Limb (tissue), 2 donors: ENCODE measurements around the gene TAS1R3.

Experiments used
- DNase-seq, 2 donors: peaks; one replicate each; pipeline ENCODE4 v3.0.0-alpha.2; 2016; ENCODE audit errors: extremely low spot score in 2 of 2

TAS1R3 gene

GRCh38 chr1:1322952-1323351 lies 8.1 kb upstream of the TAS1R3 start:
- DNase-seq = no peak

GRCh38 chr1:1324084-1324523 lies 7.0 kb upstream of the TAS1R3 start:
- no peak for DNase-seq

DNA sequence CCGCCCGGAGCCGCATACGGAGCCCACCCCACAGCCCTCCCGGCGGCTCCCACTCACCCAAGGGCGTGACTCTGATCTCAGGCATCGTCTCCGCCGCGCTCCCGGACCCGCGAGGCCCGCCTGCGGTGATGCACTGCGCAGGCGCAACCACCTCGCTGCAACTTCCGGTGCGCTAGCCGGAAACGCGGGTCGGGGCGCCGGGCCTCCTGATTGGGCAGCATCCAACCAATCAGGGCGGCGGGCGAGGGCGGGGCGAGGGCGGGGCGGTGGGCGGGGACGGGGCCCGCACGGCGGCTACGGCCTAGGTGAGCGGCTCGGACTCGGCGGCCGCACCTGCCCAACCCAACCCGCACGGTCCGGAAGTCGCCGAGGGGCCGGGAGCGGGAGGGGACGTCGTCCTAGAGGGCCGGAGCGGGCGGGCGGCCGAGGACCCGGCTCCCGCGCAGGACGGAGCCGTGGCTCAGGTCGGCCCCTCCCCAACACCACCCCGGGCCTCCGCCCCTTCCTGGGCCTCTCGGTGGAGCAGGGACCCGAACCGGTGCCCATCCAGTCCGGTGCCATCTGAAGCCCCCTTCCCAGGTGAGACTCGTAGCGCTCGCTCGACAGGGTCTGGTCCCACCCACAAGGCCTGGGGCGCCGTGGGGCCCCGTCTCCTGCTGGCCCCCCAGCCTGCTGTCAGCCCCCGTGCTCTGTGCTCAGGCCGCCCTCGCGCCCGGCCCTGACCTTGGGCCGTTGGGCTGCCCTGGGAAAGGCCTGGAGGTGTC lies 6.4 kb upstream of the TAS1R3 start, which contains the start of the genes CPTP and INTS11:
Gene CPTP, plus strand, starts transcription at position 279 of the 764 bp plus-strand sequence. CDS start 2,109 bp downstream, outside the sequence.
Gene INTS11, minus strand, starts transcription at position 137 of the 764 bp plus-strand sequence. Its CDS starts 52 bp downstream, at position 85.
- DNase-seq = peak; percentile 91 to 97

GRCh38 chr1:1325288-1326074 lies 5.6 kb upstream of the TAS1R3 start:
- DNase-seq = no peak

DNA sequence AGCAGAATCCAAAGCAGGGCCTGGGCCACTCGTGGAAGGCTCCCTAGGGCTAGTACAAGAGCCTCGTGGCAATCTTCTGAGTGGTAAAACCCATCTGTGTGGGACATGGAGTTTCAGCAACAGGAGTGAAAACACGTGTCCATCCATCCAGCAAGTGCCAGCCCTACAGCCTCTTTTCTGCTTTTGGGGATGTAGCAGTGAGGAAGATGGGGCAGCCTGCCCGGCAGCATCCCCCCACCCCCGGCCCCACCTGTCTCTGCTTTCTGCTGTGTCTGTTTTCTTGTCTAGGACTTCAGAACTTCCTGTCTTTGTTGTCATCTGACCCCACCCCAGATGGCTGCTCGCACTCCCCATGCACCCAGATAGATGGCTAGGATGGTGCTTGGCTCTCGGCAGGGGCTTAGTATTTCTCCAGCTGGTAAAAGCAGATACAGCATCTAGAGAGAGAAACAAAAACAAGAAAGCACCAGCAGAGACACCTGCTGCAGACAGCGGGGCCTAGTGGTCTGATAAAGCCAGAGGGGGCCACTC lies 4.9 kb upstream of the TAS1R3 start:
- no peak for DNase-seq

DNA sequence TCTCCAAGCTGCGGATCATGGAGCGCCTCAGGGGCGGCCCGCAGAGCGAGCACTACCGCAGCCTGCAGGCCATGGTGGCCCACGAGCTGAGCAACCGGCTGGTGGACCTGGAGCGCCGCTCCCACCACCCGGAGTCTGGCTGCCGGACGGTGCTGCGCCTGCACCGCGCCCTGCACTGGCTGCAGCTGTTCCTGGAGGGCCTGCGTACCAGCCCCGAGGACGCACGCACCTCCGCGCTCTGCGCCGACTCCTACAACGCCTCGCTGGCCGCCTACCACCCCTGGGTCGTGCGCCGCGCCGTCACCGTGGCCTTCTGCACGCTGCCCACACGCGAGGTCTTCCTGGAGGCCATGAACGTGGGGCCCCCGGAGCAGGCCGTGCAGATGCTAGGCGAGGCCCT lies 3.8 kb upstream of the TAS1R3 start:
- DNase-seq = no peak

DNA sequence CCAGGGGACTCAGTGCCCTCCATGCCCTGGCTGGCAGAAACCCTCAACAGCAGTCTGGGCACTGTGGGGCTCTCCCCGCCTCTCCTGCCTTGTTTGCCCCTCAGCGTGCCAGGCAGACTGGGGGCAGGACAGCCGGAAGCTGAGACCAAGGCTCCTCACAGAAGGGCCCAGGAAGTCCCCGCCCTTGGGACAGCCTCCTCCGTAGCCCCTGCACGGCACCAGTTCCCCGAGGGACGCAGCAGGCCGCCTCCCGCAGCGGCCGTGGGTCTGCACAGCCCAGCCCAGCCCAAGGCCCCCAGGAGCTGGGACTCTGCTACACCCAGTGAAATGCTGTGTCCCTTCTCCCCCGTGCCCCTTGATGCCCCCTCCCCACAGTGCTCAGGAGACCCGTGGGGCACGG lies 2.8 kb upstream of the TAS1R3 start:
- DNase-seq = no peak

- DNase-seq = no peak
Observed at GRCh38 chr1:1329304-1330210, 1.5 kb upstream of the TAS1R3 start.

DNA sequence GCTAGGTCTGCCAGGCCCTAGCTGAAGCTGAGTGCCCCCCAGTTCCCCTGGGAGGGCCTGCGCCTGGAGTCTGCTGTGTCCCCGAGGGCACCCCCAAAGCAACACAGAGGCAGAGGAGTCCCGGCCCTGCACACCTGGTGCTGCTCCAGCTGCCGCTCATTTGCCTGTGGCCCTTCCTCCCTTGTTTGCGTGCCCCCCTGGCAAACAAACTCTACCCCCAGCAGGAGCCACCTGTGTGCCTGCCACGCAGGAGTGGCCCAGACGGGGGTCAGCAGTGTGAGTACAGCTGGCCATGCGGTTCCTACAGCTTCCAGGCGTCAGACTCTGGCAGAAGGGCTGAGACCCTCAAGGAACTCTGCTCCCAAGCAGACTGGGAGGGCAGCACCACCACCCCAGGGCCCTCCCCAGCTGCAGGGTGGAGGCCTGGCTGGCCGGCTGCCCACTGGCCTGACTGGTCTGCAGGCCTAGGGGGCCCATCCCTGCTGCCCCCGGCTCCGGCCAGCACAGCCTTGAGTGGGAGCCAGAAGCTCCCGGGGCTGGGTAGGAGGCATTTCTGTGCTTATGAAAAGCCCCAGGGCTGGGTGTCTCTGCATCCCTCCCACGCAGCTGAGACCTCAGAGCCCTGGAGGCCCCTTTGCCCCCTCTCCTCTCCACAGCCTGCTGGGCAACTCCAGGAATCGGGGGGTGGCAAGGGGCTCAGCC lies 563 bp upstream of the TAS1R3 start:
- DNase-seq = no peak

- no peak for DNase-seq
Observed at GRCh38 chr1:1332031-1332755, 1.1 kb downstream of the TAS1R3 start.

DNA sequence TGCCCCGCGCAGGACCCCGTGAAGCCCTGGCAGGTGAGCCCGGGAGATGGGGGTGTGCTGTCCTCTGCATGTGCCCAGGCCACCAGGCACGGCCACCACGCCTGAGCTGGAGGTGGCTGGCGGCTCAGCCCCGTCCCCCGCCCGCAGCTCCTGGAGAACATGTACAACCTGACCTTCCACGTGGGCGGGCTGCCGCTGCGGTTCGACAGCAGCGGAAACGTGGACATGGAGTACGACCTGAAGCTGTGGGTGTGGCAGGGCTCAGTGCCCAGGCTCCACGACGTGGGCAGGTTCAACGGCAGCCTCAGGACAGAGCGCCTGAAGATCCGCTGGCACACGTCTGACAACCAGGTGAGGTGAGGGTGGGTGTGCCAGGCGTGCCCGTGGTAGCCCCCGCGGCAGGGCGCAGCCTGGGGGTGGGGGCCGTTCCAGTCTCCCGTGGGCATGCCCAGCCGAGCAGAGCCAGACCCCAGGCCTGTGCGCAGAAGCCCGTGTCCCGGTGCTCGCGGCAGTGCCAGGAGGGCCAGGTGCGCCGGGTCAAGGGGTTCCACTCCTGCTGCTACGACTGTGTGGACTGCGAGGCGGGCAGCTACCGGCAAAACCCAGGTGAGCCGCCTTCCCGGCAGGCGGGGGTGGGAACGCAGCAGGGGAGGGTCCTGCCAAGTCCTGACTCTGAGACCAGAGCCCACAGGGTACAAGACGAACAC lies 1.8 kb downstream of the TAS1R3 start:
- DNase-seq = no peak

GRCh38 chr1:1333551-1334241 lies 2.6 kb downstream of the TAS1R3 start:
- DNase-seq = no peak

DNA sequence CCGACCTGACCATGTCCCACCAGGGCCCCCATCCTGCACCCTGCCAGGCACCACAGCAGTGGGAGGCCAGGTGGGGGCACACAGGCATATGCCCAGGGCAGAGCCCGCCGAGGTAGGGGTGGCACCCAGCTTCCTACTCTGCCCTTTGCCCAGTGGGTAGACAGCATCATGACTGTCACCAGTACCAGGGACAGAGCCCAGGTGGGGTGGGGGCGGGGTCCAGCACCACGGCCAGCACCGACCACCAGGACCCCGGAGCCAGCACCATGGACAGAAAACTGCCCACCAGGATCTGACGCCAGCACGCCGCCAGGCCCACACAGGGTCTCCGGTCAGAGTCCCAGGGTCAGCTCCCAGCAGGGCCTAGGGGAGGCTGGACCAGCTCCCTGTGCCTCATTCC lies 3.8 kb downstream of the TAS1R3 start:
- DNase-seq = no peak

GRCh38 chr1:1335283-1335682 lies 4.2 kb downstream of the TAS1R3 start:
- DNase-seq = no peak

- DNase-seq = no peak
Observed at GRCh38 chr1:1335792-1336248, 4.7 kb downstream of the TAS1R3 start.

DNA sequence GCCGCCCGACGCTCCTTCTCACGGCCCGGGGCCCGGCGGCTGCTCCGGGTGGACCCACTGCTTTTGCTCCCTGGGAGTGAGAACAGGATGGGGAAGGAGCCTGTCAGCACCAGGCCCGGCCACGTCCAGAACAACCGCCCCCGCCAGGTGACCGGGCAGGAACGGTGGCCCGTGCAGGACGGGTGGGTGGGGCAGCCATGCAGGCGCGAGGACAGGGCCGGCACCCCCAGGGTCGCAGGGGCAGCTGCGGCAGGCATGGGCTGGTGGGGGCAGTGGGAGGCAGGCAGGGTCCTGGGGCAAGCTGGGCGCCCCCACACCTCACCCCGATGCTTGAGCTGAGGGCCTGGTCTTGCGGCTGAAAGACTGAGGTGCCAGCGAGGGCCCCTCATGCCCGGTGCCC lies 5.4 kb downstream of the TAS1R3 start:
- no peak for DNase-seq

- DNase-seq = no peak
Observed at GRCh38 chr1:1336931-1337792, 6.1 kb downstream of the TAS1R3 start.

- DNase-seq = no peak
Observed at GRCh38 chr1:1337793-1338147, 6.7 kb downstream of the TAS1R3 start.
